Smooth muscle cell (in vitro differentiated cells): Measurements from ENCODE around the gene UBTF. TPM values are rescaled to one million over a fixed set of nuclear protein-coding genes. Genes with fewer than 3 reads are reported as not detected.

ENCODE experiments used
- DNase-seq: peaks from one replicate; lab custom pipeline; 2025; ENCODE audit not compliant: unreplicated experiment; lab: John Stamatoyannopoulos, UW
- H2AFZ ChIP-seq: fragments of 200-600 bp; sonication (generic); 2 replicates; pipeline ENCODE4 v1.6.0; 2016; ENCODE audit warnings: antibody characterized with exemption, low read depth, mild to moderate bottlenecking
- H3F3A ChIP-seq: fragments of 200-600 bp; sonication (generic); 2 replicates; pipeline ENCODE4 v1.6.0; 2017; ENCODE audit warnings: antibody characterized with exemption, low read depth
- H3K27ac ChIP-seq: fragments of 200-600 bp; sonication (generic); 2 replicates; pipeline ENCODE4 v1.5.1; 2016; ENCODE audit warnings: low read depth, mild to moderate bottlenecking
- H3K27me3 ChIP-seq: fragments of 200-600 bp; sonication (generic); 2 replicates; pipeline ENCODE4 v1.6.1; 2016; ENCODE audit warnings: low read depth, mild to moderate bottlenecking
- H3K36me3 ChIP-seq: fragments of 200-600 bp; sonication (generic); 2 replicates; pipeline ENCODE4 v1.5.1; 2016; ENCODE audit warnings: low read depth
- H3K4me1 ChIP-seq: fragments of 200-600 bp; sonication (generic); 2 replicates; pipeline ENCODE4 v1.5.1; 2016; ENCODE audit warnings: low read depth
- H3K4me2 ChIP-seq: fragments of 200-600 bp; sonication (generic); 2 replicates; pipeline ENCODE4 v1.6.0; 2016; ENCODE audit warnings: mild to moderate bottlenecking
- H3K4me3 ChIP-seq: fragments of 200-600 bp; sonication (generic); 2 replicates; pipeline ENCODE4 v1.5.1; 2016; ENCODE audit warnings: mild to moderate bottlenecking
- H3K79me2 ChIP-seq: fragments of 200-600 bp; sonication (generic); 2 replicates; pipeline ENCODE4 v1.6.0; 2016; ENCODE audit warnings: low read depth, mild to moderate bottlenecking
- H3K9ac ChIP-seq: fragments of 200-600 bp; sonication (generic); 2 replicates; pipeline ENCODE4 v1.6.0; 2016; ENCODE audit warnings: low read depth
- H3K9me3 ChIP-seq: fragments of 200-600 bp; sonication (generic); replicated peaks from 2 replicates; pipeline ENCODE4 v1.5.1; 2016; ENCODE audit warnings: low read depth
- H4K20me1 ChIP-seq: fragments of 200-600 bp; sonication (generic); 2 replicates; pipeline ENCODE4 v1.6.0; 2016; ENCODE audit warnings: low read depth
- WGBS: methylation state at CpG from one replicate; pipeline ENCODE4 v1.1.7; 2016; ENCODE audit warnings: low lambda C conversion rate; 5-methylcytosine and 5-hydroxymethylcytosine counted together
- polyA plus RNA-seq: library from polyadenylated mRNA; unstranded; fragments of >200 nt; fragmentation: Nextera tagmentation; extraction: Ambion mirVana; gene quantifications from 2 replicates; pipeline ENCODE4 v1.2.1, GENCODE V29; 2016
- total RNA-seq: library from RNA; depleted of rRNA; stranded (reverse); fragments of >200 nt; gene quantifications from 2 replicates; pipeline ENCODE4 v1.2.3, GENCODE V29; 2014
- TF ChIP-seq, protein P1 (sequence below): fragments of 200-600 bp; sonication (generic); IDR thresholded peaks from 2 replicates; pipeline ENCODE4 v1.5.1; 2017; ENCODE audit warnings: borderline replicate concordance, mild to moderate bottlenecking, antibody characterized with exemption; ENCODE audit not compliant: insufficient read depth, poor library complexity, severe bottlenecking

UBTF gene
- total and polyA plus RNA-seq, 2 experiments from 2014 or later, result 18.2 to 22.1 TPM

DNA sequence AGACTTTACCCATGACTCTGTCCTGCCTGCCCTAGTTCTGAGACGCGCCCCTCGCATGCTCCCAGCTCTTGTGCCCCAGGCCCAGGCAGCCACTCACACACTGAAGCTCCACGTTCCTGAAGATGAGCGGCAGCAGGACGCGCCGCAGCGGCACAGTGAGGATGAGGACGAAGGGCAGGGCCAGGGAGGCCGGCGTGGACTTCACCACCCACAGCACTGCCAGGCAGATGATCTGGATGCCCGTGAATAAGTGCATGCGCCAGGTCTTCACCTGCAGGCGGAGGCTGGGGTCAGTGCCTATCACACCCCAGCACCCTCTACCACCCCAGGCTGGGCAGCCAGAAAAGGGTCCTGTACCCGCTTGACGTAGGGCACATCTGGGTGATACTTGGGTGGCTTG is 31.6 kb upstream of the UBTF start:
- WGBS, result 97% methylated on average over 17 of the region's 17 CpGs
- no peak overlapping the region for H2AFZ ChIP-seq
- H3K4me3 ChIP-seq, result no peak overlapping the region
- H4K20me1 ChIP-seq, result no peaks in the 10 kb centered on the region
- TF ChIP-seq, protein P1, sequence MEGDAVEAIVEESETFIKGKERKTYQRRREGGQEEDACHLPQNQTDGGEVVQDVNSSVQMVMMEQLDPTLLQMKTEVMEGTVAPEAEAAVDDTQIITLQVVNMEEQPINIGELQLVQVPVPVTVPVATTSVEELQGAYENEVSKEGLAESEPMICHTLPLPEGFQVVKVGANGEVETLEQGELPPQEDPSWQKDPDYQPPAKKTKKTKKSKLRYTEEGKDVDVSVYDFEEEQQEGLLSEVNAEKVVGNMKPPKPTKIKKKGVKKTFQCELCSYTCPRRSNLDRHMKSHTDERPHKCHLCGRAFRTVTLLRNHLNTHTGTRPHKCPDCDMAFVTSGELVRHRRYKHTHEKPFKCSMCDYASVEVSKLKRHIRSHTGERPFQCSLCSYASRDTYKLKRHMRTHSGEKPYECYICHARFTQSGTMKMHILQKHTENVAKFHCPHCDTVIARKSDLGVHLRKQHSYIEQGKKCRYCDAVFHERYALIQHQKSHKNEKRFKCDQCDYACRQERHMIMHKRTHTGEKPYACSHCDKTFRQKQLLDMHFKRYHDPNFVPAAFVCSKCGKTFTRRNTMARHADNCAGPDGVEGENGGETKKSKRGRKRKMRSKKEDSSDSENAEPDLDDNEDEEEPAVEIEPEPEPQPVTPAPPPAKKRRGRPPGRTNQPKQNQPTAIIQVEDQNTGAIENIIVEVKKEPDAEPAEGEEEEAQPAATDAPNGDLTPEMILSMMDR, result no peak
- H3K9me3 ChIP-seq, result no peaks in the 10 kb centered on the region
- H3K79me2 ChIP-seq, result no peaks in the 10 kb centered on the region
- H3F3A ChIP-seq, result no peaks in the 10 kb centered on the region
- no peak overlapping the region for H3K27ac ChIP-seq
- no peaks in the 10 kb centered on the region for H3K27me3 ChIP-seq
- DNase-seq, result no peak
- H3K9ac ChIP-seq, result no peak overlapping the region
- H3K4me1 ChIP-seq, result peaks cover 4% of the 10 kb centered on the region
- H3K4me2 ChIP-seq, result no peak overlapping the region
- H3K36me3 ChIP-seq, result no peaks in the 10 kb centered on the region

- H3K27ac ChIP-seq, result no peak overlapping the region
- H4K20me1 ChIP-seq, result no peaks in the 10 kb centered on the region
- H3K79me2 ChIP-seq, result no peaks in the 10 kb centered on the region
- peaks cover 4% of the 10 kb centered on the region for H3K4me1 ChIP-seq
- no peak overlapping the region for H2AFZ ChIP-seq
- no peaks in the 10 kb centered on the region for H3K9me3 ChIP-seq
- DNase-seq, result no peak
- no peaks in the 10 kb centered on the region for H3K36me3 ChIP-seq
- no peak overlapping the region for H3K4me2 ChIP-seq
- no peak overlapping the region for H3K9ac ChIP-seq
- TF ChIP-seq, protein P1, result no peak
- 93% methylated on average over 9 of the region's 9 CpGs for WGBS
- no peaks in the 10 kb centered on the region for H3F3A ChIP-seq
- no peak overlapping the region for H3K4me3 ChIP-seq
- no peaks in the 10 kb centered on the region for H3K27me3 ChIP-seq
Measured at GRCh38 chr17:44249501-44250246, 30.2 kb upstream of the UBTF start.

GRCh38 chr17:44247876-44248736 is 28.6 kb upstream of the UBTF start:
- peaks cover 4% of the 10 kb centered on the region for H3K4me1 ChIP-seq
- 88% methylated on average over 10 of the region's 10 CpGs for WGBS
- H3K27me3 ChIP-seq, result no peaks in the 10 kb centered on the region
- no peak overlapping the region for H3K9ac ChIP-seq
- no peak overlapping the region for H3K4me2 ChIP-seq
- DNase-seq, result no peak
- no peaks in the 10 kb centered on the region for H3K36me3 ChIP-seq
- H3K27ac ChIP-seq, result no peak overlapping the region
- no peaks in the 10 kb centered on the region for H3K9me3 ChIP-seq
- no peaks in the 10 kb centered on the region for H3F3A ChIP-seq
- H4K20me1 ChIP-seq, result no peaks in the 10 kb centered on the region
- no peak overlapping the region for H3K4me3 ChIP-seq
- no peaks in the 10 kb centered on the region for H3K79me2 ChIP-seq
- TF ChIP-seq, protein P1, result no peak
- no peak overlapping the region for H2AFZ ChIP-seq
